IgD-negative memory B cell (primary cell): ENCODE results near the gene TEAD1. TPM values are rescaled to one million over a fixed set of nuclear protein-coding genes. Genes with fewer than 3 reads are reported as not detected.

Source experiments
- H3K27ac Mint-ChIP-seq, 3 donors: one replicate each; pipeline ENCODE4 v1.8.0; 2020 to 2022; ENCODE audit warnings: mild to moderate bottlenecking in 3 of 3, mixed read lengths in 3 of 3, moderate library complexity in 1 of 3
- H3K27me3 Mint-ChIP-seq: one replicate; pipeline ENCODE4 v1.8.0; 2021; ENCODE audit warnings: mixed read lengths
- H3K36me3 Mint-ChIP-seq: one replicate; pipeline ENCODE4 v1.8.0; 2020; ENCODE audit warnings: mild to moderate bottlenecking, mixed read lengths
- H3K4me1 Mint-ChIP-seq, 3 donors: one replicate each; pipeline ENCODE4 v1.8.0; 2020 to 2022; ENCODE audit warnings: mixed read lengths in 3 of 3, mild to moderate bottlenecking in 1 of 3
- H3K4me3 Mint-ChIP-seq, 4 donors: one replicate each; pipeline ENCODE4 v1.8.0; 2020 to 2022; ENCODE audit warnings: mild to moderate bottlenecking in 4 of 4, mixed read lengths in 4 of 4, moderate library complexity in 3 of 4
- H3K9me3 Mint-ChIP-seq, 3 donors: one replicate each; pipeline ENCODE4 v1.8.0; 2020 to 2021; ENCODE audit warnings: mixed read lengths in 3 of 3, mild to moderate bottlenecking in 1 of 3
- polyA plus RNA-seq: library from polyadenylated mRNA; unstranded; fragments of 300-500 nt; fragmentation: Illumina TruSeq; gene quantifications from one replicate; pipeline ENCODE4 v1.2.3, GENCODE V29; 2021

TEAD1 gene
- polyA plus RNA-seq, 1 donor from 2014 or later = not detected

GRCh38 chr11:12719221-12719620 is 45.0 kb downstream of the TEAD1 start:
- H3K4me3 Mint-ChIP-seq = no peak overlapping the region
- no peak overlapping the region for H3K27ac Mint-ChIP-seq
- H3K4me1 Mint-ChIP-seq = no peaks in the 10 kb centered on the region
- H3K27me3 Mint-ChIP-seq = peaks cover 13% of the 10 kb centered on the region
- no peaks in the 10 kb centered on the region for H3K36me3 Mint-ChIP-seq
- no peaks in the 10 kb centered on the region for H3K9me3 Mint-ChIP-seq

DNA sequence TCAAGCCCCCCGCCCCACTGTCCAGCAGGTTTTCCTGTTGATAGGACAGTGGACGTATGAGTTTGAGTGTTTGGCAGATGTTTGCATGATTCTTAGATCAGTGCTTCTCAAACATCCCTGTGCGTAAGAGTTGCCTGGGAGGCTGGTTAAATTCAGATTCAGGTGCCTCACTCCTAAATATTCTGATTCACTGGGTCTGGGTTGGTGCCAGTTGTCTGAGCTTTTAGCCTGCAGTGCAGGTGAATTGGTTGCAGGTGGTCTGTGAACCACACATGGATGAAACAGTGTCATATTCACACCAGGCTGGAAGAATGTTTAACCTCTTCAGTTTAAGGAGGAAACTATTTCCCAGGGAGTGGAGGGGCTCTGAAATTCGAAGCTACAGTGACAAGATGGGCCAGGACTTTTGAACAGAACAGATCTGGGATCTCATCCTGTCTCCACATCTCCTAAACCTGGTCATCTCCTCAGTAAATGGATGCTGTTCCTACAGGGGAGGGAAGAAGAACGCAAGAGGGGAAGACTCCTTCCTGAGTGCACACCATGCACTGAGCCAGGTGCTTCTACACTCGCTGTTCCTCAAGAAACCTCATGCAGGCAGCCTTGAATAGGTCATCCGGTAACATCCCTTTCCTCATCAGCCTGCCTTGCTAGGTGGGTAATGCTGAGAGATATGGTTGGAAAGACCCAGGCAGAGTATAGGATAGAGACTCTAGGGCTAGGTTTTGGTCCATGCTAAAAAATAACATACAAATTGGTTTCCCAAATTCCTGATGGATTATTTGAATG is 47.8 kb downstream of the TEAD1 start:
- peaks cover 13% of the 10 kb centered on the region for H3K27me3 Mint-ChIP-seq
- no peaks in the 10 kb centered on the region for H3K36me3 Mint-ChIP-seq
- H3K4me1 Mint-ChIP-seq = no peaks in the 10 kb centered on the region
- H3K9me3 Mint-ChIP-seq = no peaks in the 10 kb centered on the region
- no peak overlapping the region for H3K4me3 Mint-ChIP-seq
- H3K27ac Mint-ChIP-seq = no peak overlapping the region

DNA sequence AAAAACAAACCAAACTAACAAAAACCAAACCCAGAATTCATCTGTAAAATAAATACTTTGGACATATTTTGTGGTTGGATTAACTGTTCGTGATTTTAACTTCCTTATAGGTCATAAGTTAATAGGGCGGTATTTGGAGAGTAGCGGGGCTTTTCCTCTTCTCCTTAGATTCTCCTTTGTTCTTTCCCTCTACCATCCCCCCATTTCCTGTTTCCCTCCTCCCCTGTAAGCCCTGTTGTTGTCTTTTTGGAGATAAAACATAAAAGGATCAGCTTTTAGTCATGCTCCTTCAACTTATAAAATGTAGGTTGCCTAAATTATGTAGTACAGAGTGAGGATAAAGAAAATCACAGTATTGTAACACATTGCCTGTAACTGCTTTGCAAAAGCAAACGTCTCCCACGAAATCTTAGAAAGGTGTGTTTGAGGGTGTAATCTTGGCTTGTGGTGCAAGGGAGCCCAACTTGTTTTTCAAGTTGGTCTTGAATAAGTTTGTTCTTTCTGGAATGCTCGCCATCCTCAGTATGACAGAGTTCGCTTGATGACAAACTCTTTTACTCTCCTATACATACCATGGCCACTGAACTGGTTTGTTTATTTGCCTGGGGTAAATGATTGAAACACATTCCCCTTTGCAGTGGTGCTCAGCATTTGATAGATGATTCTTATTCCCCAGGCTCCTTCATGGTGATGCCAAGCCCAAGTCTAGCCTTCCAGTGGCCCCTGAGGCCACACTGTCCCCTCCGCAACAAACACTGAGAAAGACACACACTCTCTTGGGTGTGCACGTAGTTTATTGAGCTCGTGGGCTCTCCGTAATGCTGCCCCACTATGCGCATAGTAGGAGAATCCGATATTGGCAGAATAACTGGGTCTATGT is 49.4 kb downstream of the TEAD1 start:
- Mint-ChIP-seq H3K9me3 (no peaks in the 10 kb centered on the region), H3K4me3 (no peak overlapping the region), H3K4me1 (no peaks in the 10 kb centered on the region), H3K27me3 (peaks cover 15% of the 10 kb centered on the region), H3K27ac (no peak overlapping the region), H3K36me3 (no peaks in the 10 kb centered on the region)

DNA sequence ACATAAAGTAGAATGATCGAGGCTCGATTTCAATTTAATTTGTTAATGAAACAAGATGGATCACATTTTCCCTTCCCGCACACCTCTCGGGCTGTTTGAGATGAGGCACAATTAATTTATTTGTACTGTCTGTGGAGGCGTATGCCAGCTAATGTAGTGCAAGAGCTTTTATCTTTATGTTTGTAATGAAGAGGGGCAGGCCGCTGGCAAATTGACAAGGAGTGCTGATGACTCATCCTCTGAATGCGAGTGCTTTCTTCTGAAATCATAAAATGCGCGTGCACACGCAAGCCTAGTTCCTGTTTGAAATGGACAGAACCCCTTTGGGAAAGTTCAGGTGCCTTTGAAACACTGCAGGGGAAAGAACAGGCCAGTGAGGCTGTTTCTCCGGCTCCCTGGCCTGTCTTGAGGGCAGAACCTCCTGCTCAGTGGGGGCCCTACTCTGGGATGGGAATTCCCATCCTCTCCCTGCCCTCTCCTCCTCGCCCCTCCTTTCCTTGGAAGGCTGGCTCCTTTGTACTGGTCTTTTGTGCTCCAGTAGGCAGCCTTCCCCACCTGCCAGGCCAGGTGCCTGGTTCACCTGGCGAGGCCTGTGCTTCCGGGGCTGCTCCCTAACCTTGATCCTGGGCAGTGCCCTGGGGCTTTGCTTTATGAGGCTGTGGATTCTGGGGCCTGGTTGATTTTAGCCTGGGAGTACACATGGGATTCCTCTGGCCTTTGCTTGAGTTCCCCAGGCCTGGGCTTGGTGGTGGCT is 50.3 kb downstream of the TEAD1 start:
- Mint-ChIP-seq H3K27me3 (peaks cover 15% of the 10 kb centered on the region), H3K27ac (no peak overlapping the region), H3K4me1 (no peaks in the 10 kb centered on the region), H3K36me3 (no peaks in the 10 kb centered on the region), H3K4me3 (no peak overlapping the region), H3K9me3 (no peaks in the 10 kb centered on the region)

DNA sequence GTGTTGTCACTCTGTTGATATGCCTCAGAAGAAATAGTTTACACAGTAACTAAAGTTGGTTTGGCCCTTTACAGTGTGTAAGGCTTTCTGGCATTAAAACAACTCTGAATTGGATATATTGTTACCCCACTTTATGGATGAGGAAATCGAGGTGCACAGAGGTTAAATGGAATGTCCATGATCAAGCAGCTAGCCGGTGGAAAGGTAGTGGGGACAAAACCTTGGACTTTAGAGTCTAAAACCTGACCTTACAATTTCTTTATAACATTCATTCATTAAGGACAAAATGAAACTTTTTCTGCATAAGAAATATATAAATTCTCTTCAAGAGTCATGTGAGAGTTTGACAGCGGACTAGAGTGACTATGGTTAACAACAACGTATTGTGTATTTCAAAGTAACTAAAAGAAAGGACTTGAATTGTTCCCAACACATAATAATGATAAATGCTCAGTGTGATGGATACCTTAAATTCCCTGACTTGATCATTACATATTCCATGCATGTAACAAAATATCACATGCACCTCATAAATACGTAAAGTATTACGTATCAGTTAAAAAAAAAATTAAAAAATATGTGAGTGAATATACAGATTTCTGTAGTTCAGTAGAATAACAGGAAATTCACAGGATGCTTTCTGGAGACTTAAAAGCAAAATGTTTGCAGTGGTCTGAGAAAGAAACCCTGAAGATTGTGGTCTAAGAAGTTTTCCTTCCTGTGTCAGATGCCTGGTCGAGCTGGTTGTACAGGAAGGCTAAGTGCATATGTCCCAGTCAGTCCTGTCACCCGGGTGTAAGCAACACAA is 51.0 kb downstream of the TEAD1 start:
- no peak overlapping the region for H3K4me3 Mint-ChIP-seq
- no peaks in the 10 kb centered on the region for H3K9me3 Mint-ChIP-seq
- no peaks in the 10 kb centered on the region for H3K36me3 Mint-ChIP-seq
- no peaks in the 10 kb centered on the region for H3K4me1 Mint-ChIP-seq
- no peak overlapping the region for H3K27ac Mint-ChIP-seq
- peaks cover 15% of the 10 kb centered on the region for H3K27me3 Mint-ChIP-seq

- H3K4me1 Mint-ChIP-seq = no peaks in the 10 kb centered on the region
- no peak overlapping the region for H3K4me3 Mint-ChIP-seq
- H3K27me3 Mint-ChIP-seq = peaks cover 15% of the 10 kb centered on the region
- H3K36me3 Mint-ChIP-seq = no peaks in the 10 kb centered on the region
- H3K9me3 Mint-ChIP-seq = no peaks in the 10 kb centered on the region
- H3K27ac Mint-ChIP-seq = no peak overlapping the region
Observed at GRCh38 chr11:12725863-12726682, 51.9 kb downstream of the TEAD1 start.

DNA sequence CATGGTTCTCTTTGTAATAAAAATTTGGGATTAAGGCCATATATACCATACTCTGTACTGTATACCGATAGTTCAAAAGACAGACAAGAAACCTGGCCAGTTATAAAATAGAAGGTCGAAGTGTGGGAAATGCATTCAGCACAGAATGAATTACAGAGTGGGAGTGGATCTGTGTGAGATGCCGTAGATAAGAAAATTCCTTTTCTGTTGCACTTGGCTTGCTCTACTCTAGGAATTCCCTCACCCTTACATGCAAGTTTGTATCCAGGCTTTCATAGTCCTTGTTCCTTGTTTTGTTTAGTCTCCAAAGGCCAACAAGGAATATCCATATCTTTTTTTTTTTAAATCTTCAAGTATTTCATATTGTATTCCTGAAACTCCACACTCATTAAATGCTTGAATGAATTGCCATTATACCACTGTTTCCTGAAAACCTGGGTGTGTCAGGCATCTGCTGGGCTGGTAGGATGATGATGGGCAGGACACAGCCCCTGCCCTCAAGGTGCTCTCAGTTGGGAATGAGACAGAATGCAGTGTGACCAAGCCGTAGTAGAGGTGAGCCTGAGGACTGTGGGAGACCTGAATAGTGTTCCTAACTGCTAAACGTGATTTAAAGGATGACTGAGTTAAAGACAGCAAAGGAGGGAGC is 53.5 kb downstream of the TEAD1 start:
- peaks cover 10% of the 10 kb centered on the region for H3K27me3 Mint-ChIP-seq
- H3K4me1 Mint-ChIP-seq = no peaks in the 10 kb centered on the region
- H3K9me3 Mint-ChIP-seq = no peaks in the 10 kb centered on the region
- H3K4me3 Mint-ChIP-seq = no peak overlapping the region
- no peaks in the 10 kb centered on the region for H3K36me3 Mint-ChIP-seq
- H3K27ac Mint-ChIP-seq = no peak overlapping the region

DNA sequence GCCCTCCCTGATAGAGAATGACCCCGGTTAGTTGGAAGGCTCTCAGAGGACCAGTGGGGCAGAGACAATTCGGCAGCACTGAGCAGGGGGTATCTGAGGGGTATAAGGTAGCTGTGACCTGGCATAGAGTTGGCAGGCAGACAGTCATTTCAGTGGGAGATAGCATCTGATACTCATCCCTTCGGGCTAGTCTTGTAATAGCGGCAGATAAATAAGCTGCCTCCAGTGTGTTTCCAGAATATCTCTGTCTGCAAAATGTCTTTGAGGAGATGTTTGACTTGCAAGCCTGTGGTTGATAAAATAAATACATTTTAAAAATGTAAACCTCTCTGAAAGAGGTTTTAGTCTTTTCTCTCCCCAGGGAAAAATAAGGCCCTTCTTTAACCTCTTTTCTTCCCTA is 54.2 kb downstream of the TEAD1 start:
- H3K4me3 Mint-ChIP-seq = no peak overlapping the region
- no peaks in the 10 kb centered on the region for H3K4me1 Mint-ChIP-seq
- H3K36me3 Mint-ChIP-seq = no peaks in the 10 kb centered on the region
- no peaks in the 10 kb centered on the region for H3K9me3 Mint-ChIP-seq
- H3K27ac Mint-ChIP-seq = no peak overlapping the region
- peaks cover 10% of the 10 kb centered on the region for H3K27me3 Mint-ChIP-seq

DNA sequence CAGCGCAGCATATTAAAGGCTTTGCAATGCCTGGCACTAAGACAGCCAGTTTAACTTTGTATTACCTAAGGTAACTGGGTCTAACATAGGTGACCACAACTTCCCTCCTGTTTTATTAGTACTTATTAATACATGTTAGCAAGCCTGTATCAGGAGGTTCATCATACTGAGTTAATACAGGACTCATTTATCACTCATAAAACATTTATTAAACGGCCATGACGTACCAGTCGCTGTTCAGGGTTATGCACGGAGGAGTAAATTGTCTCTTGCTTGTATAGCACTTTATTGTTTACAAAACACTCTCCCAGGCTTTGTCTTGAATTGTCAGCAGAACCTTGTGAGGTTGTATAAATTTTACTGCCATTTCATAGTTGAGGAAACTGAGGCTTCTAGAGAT is 55.7 kb downstream of the TEAD1 start:
- Mint-ChIP-seq H3K36me3 (no peaks in the 10 kb centered on the region), H3K4me1 (no peaks in the 10 kb centered on the region), H3K27ac (no peak overlapping the region), H3K27me3 (peaks cover 1% of the 10 kb centered on the region), H3K9me3 (no peaks in the 10 kb centered on the region), H3K4me3 (no peak overlapping the region)

DNA sequence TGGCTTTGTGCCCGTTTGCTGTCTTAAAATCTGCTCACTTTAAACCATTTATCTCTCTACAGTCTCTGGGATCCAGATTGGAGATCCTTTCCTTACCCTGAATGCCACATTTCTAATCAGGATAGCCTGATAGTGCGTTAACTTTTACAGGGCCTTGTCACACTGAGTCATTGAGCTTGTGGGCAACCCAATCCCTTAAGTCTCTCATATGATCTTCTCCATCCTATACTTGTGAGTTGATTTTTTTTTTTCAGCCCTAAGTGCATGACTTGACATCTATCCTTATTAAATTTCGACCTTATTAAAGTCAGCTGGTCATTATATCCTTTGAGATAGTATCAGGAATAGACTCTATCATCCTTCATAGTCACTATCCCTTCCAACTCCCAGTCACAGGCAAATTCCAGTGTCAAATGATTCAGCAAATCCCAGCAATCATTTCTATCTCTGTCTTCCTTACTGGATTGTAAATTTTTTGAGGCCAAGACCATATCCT is 57.7 kb downstream of the TEAD1 start:
- Mint-ChIP-seq H3K4me1 (no peaks in the 10 kb centered on the region), H3K9me3 (no peaks in the 10 kb centered on the region), H3K36me3 (no peaks in the 10 kb centered on the region), H3K27me3 (peaks cover 5% of the 10 kb centered on the region), H3K27ac (no peak overlapping the region), H3K4me3 (no peak overlapping the region)

DNA sequence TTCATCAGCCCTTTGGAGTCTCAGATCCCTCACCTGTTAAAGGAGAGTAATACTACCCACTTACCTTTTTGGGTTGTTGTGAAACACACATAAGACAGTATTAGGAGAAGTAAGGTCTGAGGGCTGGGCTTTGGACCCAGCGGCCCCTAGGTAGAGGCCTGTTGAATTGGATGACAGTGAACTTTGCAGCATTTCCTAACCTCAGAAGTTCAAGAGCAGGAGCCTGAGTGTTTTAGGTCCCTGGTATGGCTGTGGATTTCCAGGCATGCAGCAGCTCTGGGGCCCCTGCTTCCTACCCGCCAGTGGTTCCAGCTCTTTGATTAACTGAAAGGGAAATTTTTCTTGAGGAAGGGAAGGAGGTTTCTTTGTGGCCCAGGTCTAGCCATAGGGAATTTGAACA is 58.9 kb downstream of the TEAD1 start:
- Mint-ChIP-seq H3K4me3 (no peak overlapping the region), H3K9me3 (no peaks in the 10 kb centered on the region), H3K4me1 (no peaks in the 10 kb centered on the region)

DNA sequence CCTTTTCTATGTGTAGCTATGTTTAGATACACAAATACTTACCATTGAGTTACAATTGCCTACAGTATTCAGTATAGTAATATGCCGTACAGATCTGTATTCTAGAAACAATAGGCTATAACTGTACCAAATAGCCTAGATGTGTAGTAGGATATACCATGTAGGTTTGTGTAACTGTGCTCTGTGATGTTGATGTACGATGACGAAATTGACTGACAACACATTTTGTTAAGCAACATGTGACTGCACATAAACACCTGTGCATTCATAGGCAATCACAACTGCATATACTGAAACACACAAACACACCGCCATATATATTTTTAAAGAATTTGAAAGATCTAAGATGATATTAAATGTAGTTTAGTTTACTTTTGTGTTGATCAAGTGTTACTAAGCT is 60.4 kb downstream of the TEAD1 start:
- H3K27me3 Mint-ChIP-seq = peaks cover 4% of the 10 kb centered on the region
- H3K27ac Mint-ChIP-seq = no peak overlapping the region
- no peaks in the 10 kb centered on the region for H3K36me3 Mint-ChIP-seq
- no peak overlapping the region for H3K4me3 Mint-ChIP-seq
- H3K9me3 Mint-ChIP-seq = no peaks in the 10 kb centered on the region
- H3K4me1 Mint-ChIP-seq = no peaks in the 10 kb centered on the region

More for the DNA sequence above, 58.9 kb downstream of the TEAD1 start:
- Mint-ChIP-seq H3K36me3 (no peaks in the 10 kb centered on the region), H3K27me3 (peaks cover 5% of the 10 kb centered on the region), H3K27ac (no peak overlapping the region)

- H3K9me3 Mint-ChIP-seq = peaks cover 0 to under 1% (median 0%) of the 10 kb centered on the region in 3 donors
- no peak overlapping the region for H3K27ac Mint-ChIP-seq
- peaks cover 4% of the 10 kb centered on the region for H3K27me3 Mint-ChIP-seq
- no peaks in the 10 kb centered on the region for H3K36me3 Mint-ChIP-seq
- no peaks in the 10 kb centered on the region for H3K4me1 Mint-ChIP-seq
- no peak overlapping the region for H3K4me3 Mint-ChIP-seq
Observed at GRCh38 chr11:12735262-12735661, 61.0 kb downstream of the TEAD1 start.
